Calu3 (cell line): ENCODE results near the gene ABCB8. TPM values are rescaled to one million over a fixed set of nuclear protein-coding genes. Genes with fewer than 3 reads are reported as not detected.

Experiments used
- BruUV-seq: library from RNA; stranded (reverse); fragments of 400-500 nt; replicated peaks from 2 replicates; lab custom pipeline; 2021; lab: Mats Ljungman, UMichigan
- CTCF ChIA-PET: fragments of 300-600 bp; sonication (Branson Sonifier 250); formaldehyde crosslinking; loops from one replicate; lab custom pipeline; 2022; ENCODE audit warnings: antibody characterized with exemption; lab: Charles Lee
- DNase-seq: peaks from one replicate; pipeline ENCODE4 v3.0.0; 2022
- H3K27ac Mint-ChIP-seq: one replicate; pipeline ENCODE4 v1.8.0; 2022; ENCODE audit warnings: mixed read lengths; ENCODE audit not compliant: unreplicated experiment
- H3K27me3 Mint-ChIP-seq: one replicate; pipeline ENCODE4 v1.8.0; 2022; ENCODE audit warnings: mixed read lengths; ENCODE audit not compliant: unreplicated experiment
- H3K36me3 Mint-ChIP-seq: one replicate; pipeline ENCODE4 v1.8.0; 2022; ENCODE audit warnings: mild to moderate bottlenecking, moderate library complexity, mixed read lengths; ENCODE audit not compliant: insufficient read depth, unreplicated experiment
- H3K4me1 Mint-ChIP-seq: one replicate; pipeline ENCODE4 v1.8.0; 2022; ENCODE audit warnings: mild to moderate bottlenecking, low read depth, mixed read lengths; ENCODE audit not compliant: unreplicated experiment
- H3K4me3 Mint-ChIP-seq: one replicate; pipeline ENCODE4 v1.8.0; 2022; ENCODE audit warnings: mild to moderate bottlenecking, low read depth, moderate library complexity, mixed read lengths; ENCODE audit not compliant: unreplicated experiment
- H3K9me3 Mint-ChIP-seq: one replicate; pipeline ENCODE4 v1.8.0; 2022; ENCODE audit warnings: low read depth, mixed read lengths; ENCODE audit not compliant: unreplicated experiment
- intact Hi-C: fragments of 100-400 bp; cut with micrococcal nuclease; formaldehyde crosslinking; loops from one replicate; pipeline ENCODE4 v1.10.0; 2022; ENCODE audit not compliant: unreplicated experiment
- total RNA-seq: library from RNA; stranded (reverse); gene quantifications from 2 replicates; pipeline ENCODE4 v1.2.3, GENCODE V29; 2022
- TF ChIP-seq, protein P1 (sequence below): fragments of 200-600 bp; IDR thresholded peaks from one replicate; pipeline ENCODE4 v1.8.0; 2022; ENCODE audit warnings: antibody characterized with exemption; ENCODE audit not compliant: unreplicated experiment

ABCB8 gene
- total RNA-seq, 1 experiment from 2014 or later: 40.2 TPM

DNA sequence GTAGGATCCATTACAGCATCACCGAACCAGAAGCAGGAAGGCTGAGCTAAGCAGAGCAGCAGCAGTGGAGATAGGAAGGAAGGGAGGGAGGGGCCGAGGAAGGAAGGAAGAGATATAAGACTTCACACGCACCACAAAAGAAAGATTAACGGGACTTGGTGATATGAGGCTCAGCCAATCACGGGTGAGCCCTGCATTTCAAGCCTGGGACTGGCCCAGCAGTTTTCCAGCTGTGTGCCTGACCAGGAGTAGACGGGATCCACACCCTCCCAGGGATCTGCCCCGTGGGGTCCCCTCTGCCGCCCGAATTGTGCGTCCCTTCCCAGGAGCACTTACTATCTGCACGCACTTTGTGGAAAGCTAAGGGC, 20.1 kb upstream of the ABCB8 start:
- TF ChIP-seq, protein P1, sequence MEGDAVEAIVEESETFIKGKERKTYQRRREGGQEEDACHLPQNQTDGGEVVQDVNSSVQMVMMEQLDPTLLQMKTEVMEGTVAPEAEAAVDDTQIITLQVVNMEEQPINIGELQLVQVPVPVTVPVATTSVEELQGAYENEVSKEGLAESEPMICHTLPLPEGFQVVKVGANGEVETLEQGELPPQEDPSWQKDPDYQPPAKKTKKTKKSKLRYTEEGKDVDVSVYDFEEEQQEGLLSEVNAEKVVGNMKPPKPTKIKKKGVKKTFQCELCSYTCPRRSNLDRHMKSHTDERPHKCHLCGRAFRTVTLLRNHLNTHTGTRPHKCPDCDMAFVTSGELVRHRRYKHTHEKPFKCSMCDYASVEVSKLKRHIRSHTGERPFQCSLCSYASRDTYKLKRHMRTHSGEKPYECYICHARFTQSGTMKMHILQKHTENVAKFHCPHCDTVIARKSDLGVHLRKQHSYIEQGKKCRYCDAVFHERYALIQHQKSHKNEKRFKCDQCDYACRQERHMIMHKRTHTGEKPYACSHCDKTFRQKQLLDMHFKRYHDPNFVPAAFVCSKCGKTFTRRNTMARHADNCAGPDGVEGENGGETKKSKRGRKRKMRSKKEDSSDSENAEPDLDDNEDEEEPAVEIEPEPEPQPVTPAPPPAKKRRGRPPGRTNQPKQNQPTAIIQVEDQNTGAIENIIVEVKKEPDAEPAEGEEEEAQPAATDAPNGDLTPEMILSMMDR: no peak
- Mint-ChIP-seq H3K36me3 (no peaks in the 10 kb centered on the region), H3K9me3 (no peaks in the 10 kb centered on the region), H3K4me1 (peaks cover 19% of the 10 kb centered on the region), H3K4me3 (peak overlapping the region; percentile 30), H3K27ac (no peak overlapping the region), H3K27me3 (peaks cover 13% of the 10 kb centered on the region)
- intact Hi-C loops: loop anchor here (10.0 kb wide), 1 partner anchor 233 kb away; no protein-coding TSS in a partner anchor
- no TSS peak for BruUV-seq
- DNase-seq: no peak
- CTCF ChIA-PET: interaction anchor here (1.6 kb wide), 1 partner anchor 20 kb away, joined by 4 read pairs; the partner anchor contains the start of gene ABCB8

DNA sequence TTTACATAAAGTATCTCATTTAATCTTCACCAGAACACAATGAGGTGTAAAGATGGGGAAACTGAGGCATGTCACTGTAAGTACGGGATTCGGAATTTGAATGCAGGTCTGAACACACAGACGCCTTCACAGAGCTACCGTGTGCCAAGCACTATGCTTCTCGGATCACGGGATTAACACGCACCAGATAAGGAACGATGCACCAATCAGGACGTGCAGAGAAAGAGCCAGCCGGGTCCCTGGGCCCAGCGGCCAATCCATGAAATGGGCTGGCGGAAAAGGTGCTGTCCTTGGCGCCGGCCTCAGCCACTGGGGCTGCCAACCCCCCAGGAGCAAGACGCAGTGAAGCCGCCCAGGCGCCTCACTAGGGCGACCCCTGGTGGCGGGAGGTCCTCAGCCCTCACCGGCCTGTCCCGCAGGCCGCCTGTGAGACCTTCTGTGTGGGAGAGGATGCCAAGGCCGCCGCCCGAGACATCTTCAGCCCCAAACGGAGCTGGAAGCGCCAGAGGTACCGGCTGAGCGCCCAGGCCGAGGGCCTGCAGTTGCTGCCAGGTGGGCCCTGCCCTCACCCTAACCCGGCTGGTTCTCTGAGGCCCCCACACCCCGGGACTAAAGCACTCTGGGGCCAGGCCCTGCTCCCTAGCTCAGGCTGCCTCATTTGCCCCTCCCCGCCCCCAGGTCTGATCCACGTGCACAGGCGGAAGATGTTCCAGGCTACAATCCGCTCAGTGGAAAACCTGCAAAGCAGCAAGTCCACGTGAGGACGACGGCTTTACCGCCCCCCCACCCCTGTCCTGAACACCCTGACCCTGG, 19.5 kb upstream of the ABCB8 start:
- H3K4me3 Mint-ChIP-seq: peak overlapping the region; percentile 30
- H3K4me1 Mint-ChIP-seq: peaks cover 13% of the 10 kb centered on the region
- peaks cover 13% of the 10 kb centered on the region for H3K27me3 Mint-ChIP-seq
- no peaks in the 10 kb centered on the region for H3K36me3 Mint-ChIP-seq
- DNase-seq: peak; percentile 72
- intact Hi-C loops: loop anchor here (10.0 kb wide), 1 partner anchor 234 kb away; no protein-coding TSS in a partner anchor
- H3K27ac Mint-ChIP-seq: no peak overlapping the region
- TF ChIP-seq, protein P1: peak; percentile 37
- no TSS peak for BruUV-seq
- H3K9me3 Mint-ChIP-seq: no peaks in the 10 kb centered on the region
- CTCF ChIA-PET: interaction anchor here (0.8 to 1.6 kb wide), 2 partner anchors 11 to 19 kb away, joined by 4 to 7 read pairs; partner anchors contain the start of gene ABCB8

DNA sequence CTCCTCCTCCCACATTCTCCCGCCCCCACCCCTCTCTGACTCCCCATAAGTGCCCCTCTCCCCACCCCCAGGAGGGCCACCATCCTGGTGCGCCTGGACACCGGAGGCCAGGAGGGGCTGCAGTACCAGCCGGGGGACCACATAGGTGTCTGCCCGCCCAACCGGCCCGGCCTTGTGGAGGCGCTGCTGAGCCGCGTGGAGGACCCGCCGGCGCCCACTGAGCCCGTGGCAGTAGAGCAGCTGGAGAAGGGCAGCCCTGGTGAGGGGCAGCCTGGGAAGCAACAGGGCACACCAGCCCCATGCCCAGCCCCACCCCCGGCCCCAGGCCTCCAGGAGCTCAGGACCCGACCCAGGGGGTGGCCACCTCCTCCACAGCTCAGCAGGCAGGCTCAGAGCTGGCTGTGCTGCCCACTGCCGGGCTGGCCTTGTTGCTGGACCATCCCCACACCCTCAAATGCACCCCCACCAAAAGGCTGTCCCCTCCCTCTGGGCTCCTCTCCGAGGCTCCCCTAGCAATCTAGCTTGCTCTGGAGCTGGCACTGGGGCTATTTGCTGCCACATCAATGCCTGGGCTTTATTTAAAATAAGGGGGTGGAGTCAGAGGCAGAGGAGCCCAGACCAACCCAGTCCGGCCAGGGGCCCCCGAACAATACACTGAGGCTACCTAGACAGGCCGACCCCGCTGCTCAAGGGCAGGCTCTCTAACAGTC, 18.8 kb upstream of the ABCB8 start:
- H3K4me1 Mint-ChIP-seq: peaks cover 10% of the 10 kb centered on the region
- CTCF ChIA-PET: interaction anchor here (0.6 to 0.8 kb wide), 3 partner anchors 10 to 1879 kb away, joined by 3 to 7 read pairs (median 5); no protein-coding TSS in a partner anchor
- no peak for DNase-seq
- H3K27ac Mint-ChIP-seq: no peak overlapping the region
- intact Hi-C loops: loop anchor here (10.0 kb wide), 1 partner anchor 235 kb away; no protein-coding TSS in a partner anchor
- no TSS peak for BruUV-seq
- H3K4me3 Mint-ChIP-seq: no peak overlapping the region
- H3K36me3 Mint-ChIP-seq: no peaks in the 10 kb centered on the region
- no peaks in the 10 kb centered on the region for H3K9me3 Mint-ChIP-seq
- H3K27me3 Mint-ChIP-seq: peaks cover 13% of the 10 kb centered on the region
- TF ChIP-seq, protein P1: no peak

DNA sequence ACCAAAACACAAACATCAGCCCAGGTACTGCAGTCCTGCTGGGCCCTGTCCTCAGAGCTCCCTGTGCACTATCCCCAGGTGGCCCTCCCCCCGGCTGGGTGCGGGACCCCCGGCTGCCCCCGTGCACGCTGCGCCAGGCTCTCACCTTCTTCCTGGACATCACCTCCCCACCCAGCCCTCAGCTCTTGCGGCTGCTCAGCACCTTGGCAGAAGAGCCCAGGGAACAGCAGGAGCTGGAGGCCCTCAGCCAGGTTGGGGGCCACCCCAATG, 18.3 kb upstream of the ABCB8 start:
- no peak overlapping the region for H3K27ac Mint-ChIP-seq
- no peaks in the 10 kb centered on the region for H3K9me3 Mint-ChIP-seq
- H3K4me3 Mint-ChIP-seq: no peak overlapping the region
- no peak for DNase-seq
- CTCF ChIA-PET: interaction anchor here (0.6 to 0.7 kb wide), 2 partner anchors 36 to 1880 kb away, joined by 3 to 5 read pairs; no protein-coding TSS in a partner anchor
- TF ChIP-seq, protein P1: no peak
- intact Hi-C loops: no loop called here
- no TSS peak for BruUV-seq
- peaks cover 10% of the 10 kb centered on the region for H3K4me1 Mint-ChIP-seq
- H3K27me3 Mint-ChIP-seq: peaks cover 13% of the 10 kb centered on the region
- H3K36me3 Mint-ChIP-seq: no peaks in the 10 kb centered on the region
